Liver (tissue), 9 donors: ENCODE data around the gene MDM4. TPM values are rescaled to one million over a fixed set of nuclear protein-coding genes. Genes with fewer than 3 reads are reported as not detected.

Experiments
- DNase-seq: peaks from one replicate; pipeline ENCODE4 v3.0.0-alpha.2; 2017; ENCODE audit warnings: low spot score
- H3K27ac ChIP-seq, 2 donors: one replicate each; pipeline ENCODE4 v1.7.0; 2013; ENCODE audit warnings: inconsistent platforms in 2 of 2, low read length in 2 of 2, control low read depth in 1 of 2, low read depth in 1 of 2, mild to moderate bottlenecking in 1 of 2
- H3K27me3 ChIP-seq, 4 donors: one replicate each; pipeline versions ENCODE4 v1.6.1 to v1.7.0; 2013; ENCODE audit warnings: low read length in 3 of 4, inconsistent platforms in 1 of 4, mild to moderate bottlenecking in 1 of 4, moderate library complexity in 1 of 4; ENCODE audit not compliant: control insufficient read depth in 4 of 4, insufficient read depth in 4 of 4
- H3K36me3 ChIP-seq, 4 donors: one replicate each; pipeline versions ENCODE4 v1.6.1 to v1.7.0; 2013; ENCODE audit warnings: low read length in 3 of 4, mild to moderate bottlenecking in 3 of 4, low read depth in 1 of 4, moderate library complexity in 1 of 4; ENCODE audit not compliant: control insufficient read depth in 4 of 4, insufficient read depth in 3 of 4
- H3K4me1 ChIP-seq, 4 donors: one replicate each; pipeline versions ENCODE4 v1.6.1 to v1.7.0; 2013; ENCODE audit warnings: low read length in 3 of 4, mild to moderate bottlenecking in 3 of 4, moderate library complexity in 1 of 4; ENCODE audit not compliant: control insufficient read depth in 4 of 4, insufficient read depth in 4 of 4
- H3K4me3 ChIP-seq, 3 donors: one replicate each; pipeline versions ENCODE4 v1.6.1 to v1.7.0; 2013; ENCODE audit warnings: low read length in 3 of 3, control low read depth in 1 of 3, low read depth in 1 of 3, mild to moderate bottlenecking in 1 of 3
- H3K9ac ChIP-seq, 2 donors: one replicate each; pipeline ENCODE4 v1.7.0; 2013; ENCODE audit warnings: low read length in 2 of 2, mild to moderate bottlenecking in 2 of 2, moderate library complexity in 2 of 2, control low read depth in 1 of 2, low read depth in 1 of 2
- H3K9me3 ChIP-seq, 4 donors: one replicate each; pipeline versions ENCODE4 v1.6.1 to v1.7.0; 2013; ENCODE audit warnings: low read length in 3 of 4; ENCODE audit not compliant: control insufficient read depth in 4 of 4
- EGR1 ChIP-seq, 2 donors: IDR thresholded peaks; 2 replicates each; pipeline ENCODE4 v1.6.1; 2016 to 2018; ENCODE audit warnings: antibody characterized with exemption in 2 of 2, low read depth in 2 of 2
- FOXA1 ChIP-seq: IDR thresholded peaks from 2 replicates; pipeline ENCODE4 v1.6.1; 2016; ENCODE audit warnings: antibody characterized with exemption
- FOXA2 ChIP-seq: IDR thresholded peaks from 2 replicates; pipeline ENCODE4 v1.6.1; 2016; ENCODE audit warnings: antibody characterized with exemption
- GABPA ChIP-seq, 2 donors: IDR thresholded peaks in 1 of 2; conservative IDR thresholded peaks in 1 of 2; 2 replicates each; pipeline ENCODE4 v1.6.1; 2016; ENCODE audit warnings: antibody characterized with exemption in 2 of 2, mild to moderate bottlenecking in 1 of 2, moderate library complexity in 1 of 2
- HNF4A ChIP-seq, 2 donors: conservative IDR thresholded peaks; 2 replicates each; pipeline ENCODE4 v1.6.1; 2016; ENCODE audit warnings: antibody characterized with exemption in 2 of 2, mild to moderate bottlenecking in 2 of 2
- HNF4G ChIP-seq: IDR thresholded peaks from 2 replicates; pipeline ENCODE4 v1.6.1; 2016; ENCODE audit warnings: antibody characterized with exemption
- JUND ChIP-seq, 2 donors: IDR thresholded peaks; 2 replicates each; pipeline ENCODE4 v1.6.1; 2016; ENCODE audit warnings: antibody characterized with exemption in 2 of 2
- MAX ChIP-seq: IDR thresholded peaks from 2 replicates; pipeline ENCODE4 v1.6.1; 2016; ENCODE audit warnings: antibody characterized with exemption
- NR2F2 ChIP-seq: IDR thresholded peaks from 2 replicates; pipeline ENCODE4 v1.6.1; 2016; ENCODE audit warnings: antibody characterized with exemption
- RAD21 ChIP-seq, 2 donors: IDR thresholded peaks; 2 replicates each; pipeline ENCODE4 v1.6.1; 2016; ENCODE audit warnings: antibody characterized with exemption in 2 of 2, mild to moderate bottlenecking in 2 of 2
- REST ChIP-seq: IDR thresholded peaks from 2 replicates; pipeline ENCODE4 v1.6.1; 2016; ENCODE audit warnings: antibody characterized with exemption, mild to moderate bottlenecking
- RXRA ChIP-seq, 2 donors: IDR thresholded peaks; 2 replicates each; pipeline ENCODE4 v1.6.1; 2017 to 2018; ENCODE audit warnings: antibody characterized with exemption in 2 of 2, mild to moderate bottlenecking in 1 of 2
- SP1 ChIP-seq: IDR thresholded peaks from 2 replicates; pipeline ENCODE4 v1.6.1; 2018; ENCODE audit warnings: antibody characterized with exemption, mild to moderate bottlenecking
- TAF1 ChIP-seq: conservative IDR thresholded peaks from 2 replicates; pipeline ENCODE4 v1.6.1; 2016; ENCODE audit warnings: antibody characterized with exemption, mild to moderate bottlenecking
- YY1 ChIP-seq: IDR thresholded peaks from 2 replicates; pipeline ENCODE4 v1.6.1; 2016; ENCODE audit warnings: antibody characterized with exemption, mild to moderate bottlenecking
- ZBTB33 ChIP-seq: IDR thresholded peaks from 2 replicates; pipeline ENCODE4 v1.6.1; 2016; ENCODE audit warnings: antibody characterized with exemption
- polyA plus RNA-seq, 2 donors: library from polyadenylated mRNA; stranded (reverse) in 1 of 2; unstranded in 1 of 2; fragments of 200-250 nt in 1 of 2; fragments of >200 nt in 1 of 2; fragmentation: Nextera tagmentation in 1 of 2; extraction: Ambion mirVana in 1 of 2; gene quantifications; one replicate each; pipeline versions ENCODE4 v1.2.1 to v1.2.3, GENCODE V29; 2013 to 2015
- total RNA-seq, 2 donors: library from RNA; depleted of rRNA; stranded (reverse); fragments of >200 nt; gene quantifications; one replicate each; pipeline ENCODE4 v1.2.3, GENCODE V29; 2014
- TF ChIP-seq, protein P1 (sequence below): IDR thresholded peaks from 2 replicates; pipeline ENCODE4 v1.6.1; 2016; ENCODE audit warnings: antibody characterized with exemption
- TF ChIP-seq, protein P2 (sequence below): fragments of 150-350 bp; IDR thresholded peaks from 2 replicates; pipeline ENCODE4 v1.5.1; 2017; ENCODE audit warnings: improper control_type of control experiment, low read depth, low read length; ENCODE audit not compliant: missing input control
- donor health status: healthy.
- donor health status: healthy.
- donor health status: healthy.
- donor health status: healthy.
- donor health status: healthy.

The MDM4 gene
- total and polyA plus RNA-seq, 4 donors, result 1.4 to 56.5 (median 21.6) TPM

DNA sequence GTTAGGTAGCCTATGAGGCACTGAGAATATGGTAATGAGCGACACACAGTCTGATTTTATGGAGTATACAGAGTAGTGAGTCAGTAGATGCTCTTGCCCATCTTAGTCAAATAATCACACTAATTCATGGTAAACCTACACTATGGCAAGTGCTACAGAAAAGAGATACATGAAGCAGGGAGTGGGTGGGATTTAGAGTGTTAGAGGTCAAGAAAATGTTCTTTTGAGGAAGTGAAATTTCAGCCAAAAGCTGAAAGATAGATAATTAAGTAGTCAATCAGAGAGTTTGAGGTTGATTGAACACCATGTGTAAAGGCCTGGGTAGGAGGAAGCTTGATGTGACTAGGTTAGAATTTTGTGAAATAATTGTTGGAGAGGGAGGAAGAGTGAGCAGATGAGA lies 14.7 kb downstream of the MDM4 start (continued):
- TF ChIP-seq TAF1, result no peak
- TF ChIP-seq FOXA2, result no peak

DNA sequence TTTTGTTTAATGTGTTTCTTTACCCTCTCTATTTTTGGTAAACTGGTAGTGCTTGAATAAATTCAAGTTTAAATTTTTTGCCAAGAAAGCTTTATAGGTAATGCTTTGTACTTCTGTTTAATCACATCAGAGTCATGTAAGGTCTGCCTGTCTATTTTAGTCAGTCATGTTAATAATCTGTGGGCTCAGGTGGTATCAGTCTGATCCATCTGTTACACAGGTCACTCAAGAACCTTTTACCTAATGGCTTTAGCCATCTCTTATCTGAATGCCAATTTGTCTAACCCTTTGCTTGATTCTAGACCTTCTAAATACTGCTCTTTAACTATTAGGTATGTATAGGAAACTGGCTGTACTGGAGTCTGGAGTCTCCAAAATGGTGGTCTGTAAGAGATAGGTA lies 16.6 kb downstream of the MDM4 start:
- H3K9ac ChIP-seq, result no peak overlapping the region
- no peak for TF ChIP-seq RXRA (IDR thresholded peaks at IDR 0.05)
- TF ChIP-seq, protein P1, sequence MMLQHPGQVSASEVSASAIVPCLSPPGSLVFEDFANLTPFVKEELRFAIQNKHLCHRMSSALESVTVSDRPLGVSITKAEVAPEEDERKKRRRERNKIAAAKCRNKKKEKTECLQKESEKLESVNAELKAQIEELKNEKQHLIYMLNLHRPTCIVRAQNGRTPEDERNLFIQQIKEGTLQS, result no peak
- no peak for TF ChIP-seq FOXA2
- TF ChIP-seq MAX, result no peak
- no peak for TF ChIP-seq ZBTB33
- TF ChIP-seq REST, result no peak
- no peak for TF ChIP-seq FOXA1
- TF ChIP-seq JUND (IDR thresholded peaks at IDR 0.05), result no peak
- no peak for TF ChIP-seq SP1
- no peak for TF ChIP-seq HNF4A (conservative IDR thresholded peaks at IDR 0.05)
- TF ChIP-seq, protein P2, sequence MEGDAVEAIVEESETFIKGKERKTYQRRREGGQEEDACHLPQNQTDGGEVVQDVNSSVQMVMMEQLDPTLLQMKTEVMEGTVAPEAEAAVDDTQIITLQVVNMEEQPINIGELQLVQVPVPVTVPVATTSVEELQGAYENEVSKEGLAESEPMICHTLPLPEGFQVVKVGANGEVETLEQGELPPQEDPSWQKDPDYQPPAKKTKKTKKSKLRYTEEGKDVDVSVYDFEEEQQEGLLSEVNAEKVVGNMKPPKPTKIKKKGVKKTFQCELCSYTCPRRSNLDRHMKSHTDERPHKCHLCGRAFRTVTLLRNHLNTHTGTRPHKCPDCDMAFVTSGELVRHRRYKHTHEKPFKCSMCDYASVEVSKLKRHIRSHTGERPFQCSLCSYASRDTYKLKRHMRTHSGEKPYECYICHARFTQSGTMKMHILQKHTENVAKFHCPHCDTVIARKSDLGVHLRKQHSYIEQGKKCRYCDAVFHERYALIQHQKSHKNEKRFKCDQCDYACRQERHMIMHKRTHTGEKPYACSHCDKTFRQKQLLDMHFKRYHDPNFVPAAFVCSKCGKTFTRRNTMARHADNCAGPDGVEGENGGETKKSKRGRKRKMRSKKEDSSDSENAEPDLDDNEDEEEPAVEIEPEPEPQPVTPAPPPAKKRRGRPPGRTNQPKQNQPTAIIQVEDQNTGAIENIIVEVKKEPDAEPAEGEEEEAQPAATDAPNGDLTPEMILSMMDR, result no peak
- TF ChIP-seq GABPA (IDR thresholded peaks at IDR 0.05 in 1 of 2, conservative IDR thresholded peaks at IDR 0.05 in 1 of 2), result no peak
- no peak for TF ChIP-seq NR2F2
- no peak for TF ChIP-seq RAD21 (IDR thresholded peaks at IDR 0.05)
- no peak for TF ChIP-seq EGR1 (IDR thresholded peaks at IDR 0.05; ENCODE audit: low read depth in 2 of 2)
- TF ChIP-seq YY1, result no peak
- TF ChIP-seq TAF1, result no peak
- no peak for TF ChIP-seq HNF4G
- H3K27ac ChIP-seq, result no peak overlapping the region
- peaks cover 30 to 74% (median 54%) of the 10 kb centered on the region in 4 donors for H3K36me3 ChIP-seq
- no peaks in the 10 kb centered on the region for H3K27me3 ChIP-seq
- no peak overlapping the region for H3K4me3 ChIP-seq
- DNase-seq, result no peak
- H3K9me3 ChIP-seq, result no peaks in the 10 kb centered on the region
- H3K4me1 ChIP-seq, result no peaks in the 10 kb centered on the region
